HG03571 (cell line): ENCODE data around the gene DENND6B.

ENCODE experiments used
- ATAC-seq: cut with Tn5 transposase; IDR thresholded peaks from one replicate; pipeline ENCODE4 v1.9.1; 2021; ENCODE audit not compliant: unreplicated experiment

The DENND6B gene

GRCh38 chr22:50316114-50317065 lies 10.4 kb downstream of the DENND6B start:
- no peak for ATAC-seq

DNA sequence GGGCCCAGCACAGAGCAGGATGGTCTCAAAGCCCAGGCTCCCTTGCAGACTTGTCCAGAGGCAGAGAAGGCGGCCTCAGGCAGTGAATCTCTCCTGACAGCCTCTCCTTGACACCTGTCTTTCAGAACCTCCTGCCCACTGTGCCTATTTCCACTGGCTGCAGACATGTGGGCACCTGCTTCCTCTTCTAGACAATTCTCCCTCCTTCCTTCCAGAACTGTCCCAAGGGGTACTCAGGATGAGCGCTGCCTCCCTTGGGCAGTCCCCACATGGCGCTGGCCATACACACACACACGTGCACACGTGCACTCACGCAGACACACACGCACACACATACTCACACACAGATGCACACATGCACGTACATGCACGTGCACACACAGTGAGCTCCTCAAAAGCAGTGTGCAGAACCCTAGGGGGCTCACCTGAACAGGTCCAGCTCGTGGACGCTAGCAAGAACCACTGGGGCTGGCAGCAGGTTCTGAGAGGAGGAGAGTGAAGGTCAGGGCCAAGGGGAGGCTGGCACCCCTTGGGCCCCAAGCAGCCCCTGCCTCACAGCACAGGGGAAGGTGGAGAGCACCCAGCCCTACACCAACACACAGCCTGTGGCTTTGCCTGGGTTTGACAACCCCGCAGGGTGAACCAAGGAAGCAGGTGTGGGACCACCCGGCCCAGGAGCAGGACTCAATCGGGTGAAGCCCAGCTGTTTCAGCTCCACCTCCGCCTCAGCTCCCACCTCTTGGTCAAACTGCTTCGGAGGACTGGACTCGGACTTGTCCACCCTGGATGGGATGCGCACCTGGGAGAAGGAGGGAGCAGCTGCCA lies 11.3 kb downstream of the DENND6B start:
- no peak for ATAC-seq

GRCh38 chr22:50314455-50315288 lies 12.1 kb downstream of the DENND6B start:
- ATAC-seq, result peak; percentile 65

- no peak for ATAC-seq
These were observed 12.7 kb downstream of the DENND6B start for GRCh38 chr22:50314081-50314454.

GRCh38 chr22:50313600-50313999 lies 13.2 kb downstream of the DENND6B start:
- no peak for ATAC-seq

DNA sequence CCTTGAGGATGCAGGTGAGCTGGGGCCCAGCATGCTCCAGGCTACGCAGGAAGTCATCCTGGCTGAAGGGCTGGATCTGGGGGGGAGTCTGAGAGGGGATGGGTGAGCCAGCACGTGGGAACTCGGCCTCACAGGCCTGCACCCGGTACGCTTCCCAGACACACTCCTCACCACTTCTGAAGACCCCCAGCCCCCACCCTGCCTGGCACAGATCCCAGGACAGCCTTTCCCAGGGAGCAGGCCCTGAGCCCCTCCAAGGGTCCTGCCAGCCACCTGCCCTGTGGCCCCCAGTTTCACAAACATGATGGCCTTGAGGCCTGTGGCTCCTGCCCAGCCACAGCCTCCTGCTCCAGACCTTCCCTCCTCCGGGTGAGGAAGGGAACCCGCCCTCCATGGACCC lies 13.8 kb downstream of the DENND6B start:
- no peak for ATAC-seq

GRCh38 chr22:50312371-50312770 lies 14.4 kb downstream of the DENND6B start:
- ATAC-seq, result no peak

- ATAC-seq, result no peak
These were observed 15.0 kb downstream of the DENND6B start for GRCh38 chr22:50311606-50312351.

DNA sequence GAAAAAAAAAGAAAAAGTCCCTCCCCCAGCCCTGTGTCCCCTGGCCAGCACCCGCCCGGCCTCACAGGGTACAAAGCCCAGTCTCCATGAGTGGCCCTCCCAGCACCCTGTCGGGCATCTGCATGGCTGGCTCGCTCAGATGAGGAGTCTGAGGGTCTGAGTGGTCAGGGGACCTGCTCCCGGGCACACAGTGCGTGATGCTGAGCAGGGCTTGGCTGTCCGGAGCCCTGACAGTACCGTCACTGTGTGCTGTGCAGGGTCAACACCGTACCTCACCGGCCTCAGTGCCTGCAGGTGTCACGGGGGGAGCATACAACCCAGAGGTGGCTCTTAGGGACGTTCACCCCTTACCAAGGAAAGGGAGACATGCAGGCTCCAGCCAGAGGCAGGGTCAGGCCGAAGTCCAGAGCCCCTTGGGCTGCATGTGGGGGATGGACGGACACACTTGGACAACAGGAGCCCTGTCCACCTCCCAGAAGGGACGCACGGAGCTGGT lies 15.8 kb downstream of the DENND6B start:
- no peak for ATAC-seq

GRCh38 chr22:50310031-50310722 lies 16.6 kb downstream of the DENND6B start:
- no peak for ATAC-seq

DNA sequence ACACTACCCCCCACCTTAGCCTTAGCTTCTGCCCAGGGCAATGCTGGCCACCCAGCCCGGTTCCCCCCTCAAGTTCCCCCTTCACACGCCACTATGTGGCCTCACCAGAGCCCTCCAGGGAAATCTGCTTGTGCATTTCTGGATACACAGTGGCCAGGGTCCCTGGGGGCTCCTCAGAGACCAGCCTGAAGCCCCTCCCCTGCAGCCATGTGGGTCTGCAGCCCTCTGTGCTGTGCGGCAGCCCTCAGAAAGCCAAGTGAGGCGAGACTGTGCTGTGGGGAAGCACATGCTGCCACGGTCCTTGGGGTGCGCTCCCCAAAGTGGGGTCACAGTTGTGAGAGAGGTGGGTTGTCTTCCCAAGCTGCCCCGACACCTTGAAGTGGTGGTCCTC lies 17.2 kb downstream of the DENND6B start:
- no peak for ATAC-seq

DNA sequence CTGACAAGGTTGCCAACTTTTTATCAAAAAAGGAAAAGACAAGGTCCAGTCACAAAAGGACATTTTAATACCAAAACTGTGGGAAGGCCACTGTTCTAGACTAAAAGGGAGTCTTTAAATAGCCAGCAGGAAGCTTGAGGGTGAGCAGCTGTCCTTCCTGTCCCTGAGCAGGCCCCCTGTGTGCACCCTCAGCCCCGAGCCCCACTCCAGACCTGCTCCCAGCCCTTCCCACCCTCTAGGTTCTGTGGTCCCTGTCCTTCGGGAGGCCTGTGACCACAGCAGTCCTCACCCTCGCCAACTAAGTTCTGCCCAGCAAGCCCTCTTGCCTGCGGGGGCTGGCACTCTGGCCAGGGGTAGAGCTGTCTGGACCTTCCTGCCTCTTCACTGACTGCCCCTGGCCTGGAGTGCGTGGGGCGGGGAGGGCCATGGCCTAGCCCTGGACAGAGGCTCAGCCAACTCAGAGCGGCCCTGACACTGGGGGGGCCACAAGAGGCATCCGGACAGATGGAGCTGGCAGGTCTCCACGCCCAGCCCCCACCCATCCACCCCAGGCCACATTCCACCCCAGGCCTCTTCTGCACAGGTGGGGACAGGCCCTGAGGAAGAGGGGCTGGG lies 17.7 kb downstream of the DENND6B start:
- no peak for ATAC-seq

DNA sequence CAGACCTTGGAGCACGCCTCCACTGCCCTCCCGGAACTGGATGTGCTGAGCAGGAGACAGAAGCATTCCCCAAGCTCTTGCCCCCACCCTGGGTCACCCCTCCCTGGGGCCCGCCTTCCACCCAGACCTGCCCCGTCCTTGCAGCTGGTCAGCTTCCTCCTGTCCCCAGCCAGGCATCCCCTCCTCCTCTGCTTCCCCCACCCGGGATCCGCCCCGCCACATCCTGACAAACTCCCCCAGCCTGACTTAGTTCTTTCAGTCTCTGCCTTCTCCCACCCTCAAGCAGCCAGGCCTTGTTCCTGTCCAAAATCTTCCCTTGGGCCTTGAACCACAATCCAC lies 18.2 kb downstream of the DENND6B start:
- no peak for ATAC-seq

DNA sequence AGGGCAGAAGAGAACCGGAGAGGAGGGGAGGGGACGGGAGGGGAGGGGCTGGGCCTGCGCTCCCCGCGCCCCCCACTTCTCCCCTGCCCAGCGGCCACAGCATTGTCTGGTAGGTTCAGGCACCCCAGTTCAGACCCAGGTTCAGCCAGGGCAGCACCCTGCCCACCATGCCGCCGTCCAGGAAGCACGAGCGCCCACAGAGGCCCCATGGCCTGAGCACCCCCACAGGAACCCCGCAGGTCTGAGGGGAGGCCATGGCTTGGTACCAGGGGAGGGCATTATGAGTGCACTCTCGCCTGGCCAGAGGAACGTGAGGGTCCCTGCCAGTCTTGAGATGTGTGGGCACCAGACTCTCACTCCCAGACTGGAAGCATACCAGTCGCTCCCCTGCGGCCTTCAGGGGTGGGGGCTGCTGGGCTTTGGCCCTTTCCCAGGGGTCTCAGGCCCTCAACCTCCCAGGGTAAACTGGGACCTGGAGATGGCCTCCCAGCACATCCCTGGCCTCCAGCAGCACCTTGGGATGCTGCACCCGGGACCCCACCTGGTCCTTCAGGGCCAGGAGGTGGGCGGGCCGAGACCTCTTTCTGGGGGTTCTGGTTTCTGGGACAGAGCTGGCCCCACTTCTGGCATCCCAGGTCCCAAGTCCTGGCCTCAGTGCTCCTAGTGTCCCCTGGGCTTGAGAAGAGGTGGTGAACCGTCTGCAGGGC lies 18.8 kb downstream of the DENND6B start:
- no peak for ATAC-seq

- ATAC-seq, result no peak
These were observed 19.8 kb downstream of the DENND6B start, which contains the start of gene PLXNB2 for GRCh38 chr22:50306753-50307749. Gene PLXNB2 (minus strand): TSS chr22:50307646. CDS start chr22:50290584, 17,062 bp downstream.

DNA sequence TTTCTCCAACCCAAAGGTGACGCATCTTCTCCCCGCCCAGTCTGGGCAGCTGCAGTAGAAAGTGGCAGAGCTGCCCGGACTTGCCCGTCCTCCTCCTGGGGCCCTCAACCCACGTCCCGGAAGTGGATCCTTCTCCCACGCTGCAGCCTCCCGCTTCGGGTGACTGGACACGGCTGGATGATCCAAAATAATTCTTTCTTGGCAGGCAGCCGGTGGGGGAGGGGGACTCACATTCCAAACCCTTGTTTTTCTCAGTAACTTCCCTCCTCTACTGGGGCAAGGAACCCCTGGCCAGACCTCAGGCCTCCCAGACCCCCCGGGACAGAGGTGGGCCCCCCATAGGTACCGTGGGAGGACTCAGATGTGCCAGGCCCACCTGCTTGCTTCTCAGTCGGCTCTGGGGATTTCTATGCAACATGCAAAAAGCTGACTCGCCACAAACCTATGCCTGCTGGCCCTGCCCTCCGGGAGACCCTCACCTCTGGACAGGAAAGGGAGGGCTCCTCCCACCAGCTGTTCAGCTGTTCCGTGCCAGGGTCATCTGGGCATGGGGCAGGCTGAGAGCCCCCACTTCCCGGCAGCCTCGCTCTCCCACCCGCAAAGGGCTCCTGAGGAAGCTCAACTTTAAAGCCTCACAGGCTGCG lies 20.8 kb downstream of the DENND6B start:
- no peak for ATAC-seq

DNA sequence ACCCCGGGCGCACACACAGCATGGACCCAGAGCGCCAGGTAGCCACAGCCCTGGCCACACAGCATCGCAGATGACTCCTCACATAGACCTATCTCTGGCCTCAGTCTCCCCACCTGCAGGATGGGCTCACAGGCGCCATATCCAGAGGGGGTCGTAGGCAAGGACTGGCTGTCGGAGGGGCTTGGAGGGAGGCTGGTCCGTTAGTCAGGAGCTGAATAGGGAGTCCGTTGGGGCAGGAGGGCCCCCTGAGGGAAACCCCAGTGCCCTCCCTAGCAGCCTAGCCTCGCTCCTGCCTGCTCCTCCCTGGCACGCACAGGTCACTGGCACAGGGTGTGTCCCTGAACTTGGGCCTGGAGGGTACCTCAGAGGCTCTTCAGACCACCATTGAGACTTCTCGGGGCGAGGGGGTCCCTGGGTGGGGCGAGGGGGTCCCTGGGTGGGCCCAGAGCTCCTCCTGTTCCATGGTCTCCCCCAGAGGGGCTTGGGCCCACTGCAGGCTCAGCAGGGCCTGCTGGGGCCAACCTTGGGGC lies 21.4 kb downstream of the DENND6B start:
- ATAC-seq, result no peak
